ENCODE measurements around the gene TLE4.
"Not testable (repeated sequence)": the region's sequence is repeated elsewhere in the genome, so short reads cannot be mapped to it uniquely, and the experiment has no call there.

TLE4 gene

DNA sequence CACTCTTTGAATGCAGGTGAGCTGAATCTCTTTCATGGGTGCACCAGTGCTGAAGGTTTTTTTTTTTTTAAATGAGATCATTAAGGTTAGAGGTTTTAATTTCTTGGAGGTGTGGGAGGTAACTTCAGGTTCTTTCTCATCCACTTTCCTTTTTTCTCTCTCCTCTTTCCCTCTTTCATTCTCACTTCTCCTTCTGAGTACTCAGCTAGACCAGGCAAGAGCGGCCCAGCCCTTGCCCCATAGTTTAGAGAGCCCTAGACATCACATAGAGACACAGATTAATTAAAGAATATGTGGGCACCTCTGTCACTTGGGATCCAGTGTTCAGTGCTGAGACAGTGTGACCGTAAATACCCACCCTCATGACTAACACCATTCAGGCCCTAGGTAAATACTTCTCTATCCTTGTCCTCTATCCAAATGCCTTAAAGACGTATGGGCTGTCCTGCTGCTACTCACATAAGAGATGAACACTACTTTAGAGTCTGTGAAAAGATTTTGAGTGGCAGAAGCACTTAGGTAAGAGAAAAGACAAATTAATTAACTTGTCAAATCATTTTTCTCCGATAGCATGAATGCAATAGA, 174.1 kb downstream of the TLE4 start:
- DNase-seq = no peak

DNA sequence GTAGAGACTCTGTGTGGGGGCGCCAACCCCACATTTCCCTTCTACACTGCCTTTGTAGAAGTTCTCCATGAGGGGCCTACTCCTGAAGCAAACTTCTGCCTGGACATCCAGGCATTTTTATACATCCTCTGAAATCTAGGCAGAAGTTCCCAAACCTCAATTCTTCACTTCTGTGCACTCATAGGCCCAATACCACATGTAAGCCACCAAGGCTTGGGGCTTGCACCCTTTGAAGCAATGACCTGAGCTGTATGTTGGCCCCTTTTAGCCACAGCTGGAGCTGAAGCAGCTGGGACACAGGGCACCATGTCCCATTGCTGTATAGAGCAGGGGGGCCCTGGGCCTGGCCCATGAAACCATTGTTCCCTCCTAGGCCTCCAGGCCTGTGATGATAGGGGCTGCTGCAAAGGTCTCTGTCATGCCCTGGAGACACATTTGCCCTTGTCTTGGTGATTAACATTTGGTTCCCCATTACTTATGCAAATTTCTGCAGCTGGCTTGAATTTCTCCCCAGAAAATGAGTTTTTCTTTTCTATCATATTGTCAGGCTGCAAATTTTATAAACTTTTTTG, 180.2 kb downstream of the TLE4 start:
- DNase-seq = not testable (repeated sequence)

GRCh38 chr9:79756414-79756813, 184.6 kb downstream of the TLE4 start:
- DNase-seq = no peak

DNA sequence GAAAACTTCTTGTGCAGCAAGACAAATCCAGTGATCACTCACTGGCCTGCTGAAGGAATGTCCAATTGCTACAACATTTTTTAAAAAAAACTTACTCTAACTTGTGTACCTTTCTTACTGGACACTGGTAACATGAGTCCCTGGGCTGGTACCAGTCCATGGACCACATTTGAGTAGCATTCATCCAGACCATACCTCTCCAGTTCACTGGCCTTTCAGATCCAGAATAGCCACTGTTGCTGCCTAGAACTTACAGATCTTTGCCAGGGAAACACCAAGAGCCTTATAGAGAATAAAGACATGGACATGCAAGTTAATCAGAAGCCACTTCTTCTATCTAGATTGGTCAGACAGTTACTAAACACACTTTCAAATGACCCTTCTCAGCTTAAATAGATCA, 185.3 kb downstream of the TLE4 start:
- DNase-seq = no peak

- DNase-seq = no peak
Measured at GRCh38 chr9:79757881-79758669, 186.3 kb downstream of the TLE4 start.

GRCh38 chr9:79759460-79759859, 187.7 kb downstream of the TLE4 start:
- DNase-seq = no peak

DNA sequence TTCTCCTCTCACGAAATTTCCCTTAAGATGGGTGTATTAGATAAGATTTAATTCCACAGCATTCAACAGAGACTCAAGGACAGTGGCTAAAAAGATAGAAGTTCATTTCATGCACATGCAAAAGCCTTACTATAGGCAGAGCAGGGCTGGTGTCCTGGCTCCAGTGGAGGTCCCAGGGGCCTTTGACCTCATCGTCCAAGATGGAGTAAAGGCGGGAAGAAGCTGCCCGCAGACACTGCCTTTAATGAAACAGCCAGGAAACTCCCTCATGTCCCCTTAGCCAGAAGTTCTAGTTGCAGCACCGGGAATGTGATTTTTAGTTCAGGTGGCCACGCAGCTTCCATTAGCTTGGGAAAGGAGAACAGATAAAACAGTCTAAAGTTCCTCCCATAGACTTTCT, 190.3 kb downstream of the TLE4 start:
- DNase-seq = no peak

GRCh38 chr9:79763671-79764285, 192.0 kb downstream of the TLE4 start:
- no peak for DNase-seq

DNA sequence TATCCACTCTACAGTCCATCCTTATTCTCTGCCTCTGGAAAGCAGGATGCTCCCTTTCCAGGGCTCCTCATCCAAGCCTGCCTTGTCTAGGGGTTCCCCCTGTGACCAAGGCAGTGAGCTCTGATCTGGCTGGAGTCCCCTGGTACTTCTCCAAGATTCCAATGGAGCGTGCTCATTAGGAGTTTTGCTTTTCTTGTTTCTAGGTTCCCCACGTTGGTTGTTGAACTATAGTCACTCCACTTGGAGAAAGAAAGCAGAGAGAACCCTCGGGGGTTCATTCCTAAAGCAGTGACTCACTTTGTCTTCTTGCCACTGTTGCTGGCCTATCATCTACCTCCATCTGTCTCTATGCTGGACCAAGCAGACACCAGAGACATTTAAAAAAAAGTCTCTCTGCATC, 192.6 kb downstream of the TLE4 start:
- DNase-seq = no peak

GRCh38 chr9:79765466-79765865, 193.7 kb downstream of the TLE4 start:
- no peak for DNase-seq

DNA sequence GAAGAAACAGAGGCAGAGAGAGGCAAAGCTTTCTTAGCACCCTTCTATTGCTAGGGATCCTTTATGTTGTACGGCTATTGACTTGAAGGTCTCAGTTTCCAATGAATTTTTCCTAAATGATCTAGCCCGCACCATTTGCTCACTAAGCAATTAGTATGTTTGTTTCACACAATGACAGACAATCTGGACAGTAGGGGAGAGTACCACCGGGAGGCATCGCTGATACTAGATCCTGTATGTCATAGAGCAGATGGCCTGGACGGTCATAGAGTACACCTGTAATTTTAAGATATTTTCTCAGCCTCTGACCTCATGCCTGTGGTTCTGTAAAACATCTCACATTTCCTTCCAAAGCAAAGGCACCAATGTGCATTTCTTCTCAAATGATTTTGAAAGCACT, 194.3 kb downstream of the TLE4 start:
- DNase-seq = no peak

DNA sequence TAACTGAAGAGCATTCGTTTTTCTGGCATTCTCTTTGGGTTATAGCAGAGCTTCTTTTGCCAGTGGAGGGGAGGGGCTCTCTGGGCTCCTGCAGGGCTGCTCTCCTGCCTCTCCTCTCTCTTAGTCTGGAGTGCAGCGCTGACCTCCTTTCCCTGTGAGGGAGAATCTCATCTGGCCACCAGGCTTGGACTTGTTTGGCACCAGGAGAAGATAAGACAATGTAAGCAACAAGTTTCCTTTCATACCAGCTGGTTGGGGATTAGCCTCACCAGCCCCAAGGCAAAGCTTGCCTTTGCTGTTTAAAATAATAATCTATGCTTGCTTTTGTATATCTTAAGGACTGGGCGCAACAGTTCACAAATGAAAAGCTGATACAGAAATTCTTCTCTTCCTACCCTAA, 196.4 kb downstream of the TLE4 start:
- no peak for DNase-seq

GRCh38 chr9:79769476-79770275, 197.9 kb downstream of the TLE4 start:
- no peak for DNase-seq

GRCh38 chr9:79774356-79774755, 202.6 kb downstream of the TLE4 start:
- DNase-seq = no peak
